Measurements from ENCODE around the gene ROBO1. TPM values are rescaled to one million over a fixed set of nuclear protein-coding genes. Genes with fewer than 3 reads are reported as not detected.

The ROBO1 gene
- polyA plus RNA-seq, 1 donor (not counting 4 experiments of a cell fraction or from before 2014, with no cell fraction given) = 27.1 TPM

- no peak for TF ChIP-seq EZH2 (IDR thresholded peaks at IDR 0.05; ENCODE audit: low read length)
- no peak for TF ChIP-seq CTCF (optimal IDR thresholded peaks at IDR 0.05 in 1 of 3, IDR thresholded peaks at IDR 0.05 in 1 of 3, conservative IDR thresholded peaks at IDR 0.05 in 1 of 3; ENCODE audit: extremely low read depth in 1 of 3, insufficient read depth in 2 of 3, low read length in 3 of 3)
- DNase-seq (ENCODE audit: low read depth, low spot score) (no peak), FAIRE-seq (no peak)
- Histone ChIP-seq H3K27me3 (ENCODE audit: control insufficient read depth, extremely low read depth, insufficient read depth, low read length) (no peaks in the 10 kb centered on the region), H3K27ac (ENCODE audit: control insufficient read depth, insufficient read depth, low read length) (no peak overlapping the region), H3K36me3 (ENCODE audit: control insufficient read depth in 2 of 2, extremely low read depth in 1 of 2, insufficient read depth in 2 of 2, low read length in 2 of 2) (no peaks in the 10 kb centered on the region), H3K9ac (ENCODE audit: control insufficient read depth, extremely low read depth, insufficient read depth, low read length) (no peak overlapping the region), H2AFZ (ENCODE audit: control insufficient read depth, low read length) (no peak overlapping the region), H3K79me2 (ENCODE audit: control insufficient read depth, insufficient read depth, low read length) (no peaks in the 10 kb centered on the region), H3K4me3 (ENCODE audit: control insufficient read depth in 2 of 3, extremely low read depth in 1 of 3, insufficient read depth in 2 of 3, low read depth in 1 of 3, low read length in 3 of 3) (no peak overlapping the region), H3K9me3 (ENCODE audit: control insufficient read depth, low read depth, low read length) (no peaks in the 10 kb centered on the region), H4K20me1 (ENCODE audit: control insufficient read depth, extremely low read depth, insufficient read depth, low read length) (no peaks in the 10 kb centered on the region), H3K9me1 (ENCODE audit: control insufficient read depth, extremely low read depth, insufficient read depth, low read length) (no peaks in the 10 kb centered on the region), H3K4me1 (ENCODE audit: control insufficient read depth, extremely low read depth, insufficient read depth, low read length) (no peaks in the 10 kb centered on the region), H3K4me2 (ENCODE audit: control insufficient read depth, extremely low read depth, insufficient read depth, low read depth, low read length) (no peak overlapping the region)
- dilution Hi-C loops (cut with MboI; ENCODE audit: extremely low pct_ligation_motif_present, low sequenced_read_pairs) = no loop called here
Measured at GRCh38 chr3:79597709-79598108, 170.1 kb downstream of the ROBO1 start.

GRCh38 chr3:79587150-79587549, 180.6 kb downstream of the ROBO1 start:
- no peak for DNase-seq (ENCODE audit: low read depth, low spot score)
- H3K27ac ChIP-seq (ENCODE audit: control insufficient read depth, insufficient read depth, low read length) = no peak overlapping the region
- no peak overlapping the region for H3K9ac ChIP-seq (ENCODE audit: control insufficient read depth, extremely low read depth, insufficient read depth, low read length)
- FAIRE-seq = no peak
- H3K36me3 ChIP-seq (ENCODE audit: control insufficient read depth in 2 of 2, extremely low read depth in 1 of 2, insufficient read depth in 2 of 2, low read length in 2 of 2) = no peaks in the 10 kb centered on the region
- H3K9me1 ChIP-seq (ENCODE audit: control insufficient read depth, extremely low read depth, insufficient read depth, low read length) = no peaks in the 10 kb centered on the region
- no peaks in the 10 kb centered on the region for H3K79me2 ChIP-seq (ENCODE audit: control insufficient read depth, insufficient read depth, low read length)
- no peak overlapping the region for H3K4me2 ChIP-seq (ENCODE audit: control insufficient read depth, extremely low read depth, insufficient read depth, low read depth, low read length)
- no peaks in the 10 kb centered on the region for H3K9me3 ChIP-seq (ENCODE audit: control insufficient read depth, low read depth, low read length)
- no peaks in the 10 kb centered on the region for H4K20me1 ChIP-seq (ENCODE audit: control insufficient read depth, extremely low read depth, insufficient read depth, low read length)
- TF ChIP-seq EZH2 (IDR thresholded peaks at IDR 0.05; ENCODE audit: low read length) (no peak), CTCF (optimal IDR thresholded peaks at IDR 0.05 in 1 of 3, IDR thresholded peaks at IDR 0.05 in 1 of 3, conservative IDR thresholded peaks at IDR 0.05 in 1 of 3; ENCODE audit: extremely low read depth in 1 of 3, insufficient read depth in 2 of 3, low read length in 3 of 3) (no peak)
- dilution Hi-C loops (cut with MboI; ENCODE audit: extremely low pct_ligation_motif_present, low sequenced_read_pairs) = no loop called here
- no peaks in the 10 kb centered on the region for H3K27me3 ChIP-seq (ENCODE audit: control insufficient read depth, extremely low read depth, insufficient read depth, low read length)
- H2AFZ ChIP-seq (ENCODE audit: control insufficient read depth, low read length) = no peak overlapping the region
- no peaks in the 10 kb centered on the region for H3K4me1 ChIP-seq (ENCODE audit: control insufficient read depth, extremely low read depth, insufficient read depth, low read length)
- H3K4me3 ChIP-seq (ENCODE audit: control insufficient read depth in 2 of 3, extremely low read depth in 1 of 3, insufficient read depth in 2 of 3, low read depth in 1 of 3, low read length in 3 of 3) = no peak overlapping the region
